GM18502 (cell line): ENCODE measurements around the gene SRGAP2B.
"Not testable (repeated sequence)": the region's sequence is repeated elsewhere in the genome, so short reads cannot be mapped to it uniquely, and the experiment has no call there.

Experiments used
- ATAC-seq: cut with Tn5 transposase; IDR thresholded peaks from one replicate; pipeline ENCODE4 v1.9.1; 2021; ENCODE audit warnings: mild to moderate bottlenecking; ENCODE audit not compliant: unreplicated experiment, poor library complexity

Gene SRGAP2B

DNA sequence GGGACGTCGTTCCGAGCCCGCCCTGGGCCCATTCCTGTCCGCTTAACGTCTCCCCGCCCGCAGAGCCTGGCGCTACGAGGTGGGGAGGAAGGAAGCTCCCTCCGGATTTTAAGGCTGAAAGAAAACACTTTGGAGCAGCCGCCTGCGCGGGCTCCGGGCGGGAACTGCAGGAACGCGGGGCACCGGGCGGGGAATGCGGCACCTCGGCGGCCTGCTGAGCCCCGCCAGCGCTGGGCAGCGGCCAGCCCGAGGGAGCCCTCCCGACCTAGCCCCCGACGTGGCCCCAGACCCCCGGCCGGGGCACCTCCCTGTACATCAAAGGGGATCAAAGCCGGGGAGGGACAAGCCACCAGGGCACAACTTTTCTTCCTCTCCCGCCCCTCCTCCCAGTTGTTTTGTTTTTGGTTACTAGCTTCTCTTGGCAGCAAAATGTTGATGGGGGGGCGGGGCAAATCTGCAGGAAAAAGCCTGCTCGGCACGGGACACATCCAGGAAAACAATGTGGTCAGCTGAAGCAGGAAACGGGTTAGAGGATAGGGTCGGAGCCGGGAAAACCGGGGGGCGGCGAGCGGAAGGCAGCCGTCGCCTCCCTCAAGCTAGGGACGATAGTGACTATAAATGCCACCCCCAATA, 1.5 kb downstream of the SRGAP2B start:
- not testable (repeated sequence) for ATAC-seq

- not testable (repeated sequence) for ATAC-seq
Measured at GRCh38 chr1:145082483-145083255, 12.5 kb downstream of the SRGAP2B start.

DNA sequence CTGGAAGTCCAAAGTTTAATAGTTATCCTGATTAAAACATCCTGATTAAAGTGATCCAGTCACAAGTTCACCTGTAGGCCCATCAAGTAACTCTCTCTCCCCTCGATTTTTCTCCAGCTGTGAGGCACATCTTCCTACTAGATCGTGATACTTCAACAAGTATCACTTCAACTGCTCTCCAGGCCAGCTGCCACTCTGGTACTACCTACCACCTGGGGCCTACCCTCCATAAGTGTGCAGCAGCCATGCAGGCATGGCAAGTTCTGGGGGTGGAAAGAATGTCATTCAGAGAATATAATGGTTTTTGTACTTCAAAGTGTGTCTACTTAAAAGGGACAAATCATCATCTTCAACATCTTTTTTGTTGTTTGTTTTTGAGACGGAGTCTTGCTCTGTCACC, 14.9 kb downstream of the SRGAP2B start:
- not testable (repeated sequence) for ATAC-seq

- not testable (repeated sequence) for ATAC-seq
Measured at GRCh38 chr1:145079737-145080136, 15.4 kb downstream of the SRGAP2B start.

GRCh38 chr1:145078787-145079370, 16.2 kb downstream of the SRGAP2B start:
- ATAC-seq, result not testable (repeated sequence)

GRCh38 chr1:145077872-145078786, 17.0 kb downstream of the SRGAP2B start:
- ATAC-seq, result not testable (repeated sequence)

GRCh38 chr1:145076877-145077276, 18.3 kb downstream of the SRGAP2B start:
- not testable (repeated sequence) for ATAC-seq

- ATAC-seq, result not testable (repeated sequence)
Measured at GRCh38 chr1:145074021-145074559, 21.0 kb downstream of the SRGAP2B start.

GRCh38 chr1:145071569-145071968, 23.6 kb downstream of the SRGAP2B start:
- not testable (repeated sequence) for ATAC-seq

DNA sequence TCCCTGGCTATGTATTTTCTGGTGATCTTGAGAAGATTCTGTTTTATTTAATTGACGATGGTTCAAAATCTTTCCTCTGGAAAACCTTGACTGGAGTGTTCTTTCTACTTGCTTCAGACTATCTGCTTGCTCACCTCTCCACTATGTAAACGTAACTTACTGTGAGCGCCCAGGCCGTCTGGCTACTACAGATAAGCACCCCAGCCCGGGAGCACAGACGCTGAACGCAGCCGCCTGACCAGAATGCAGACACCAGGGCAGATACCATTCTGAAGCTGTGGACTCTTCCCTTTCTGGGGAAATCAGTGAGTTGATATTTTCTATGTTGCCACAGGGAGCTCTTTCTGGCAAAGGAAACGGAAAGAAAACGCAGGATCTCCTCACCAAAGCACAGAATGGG, 28.6 kb downstream of the SRGAP2B start:
- not testable (repeated sequence) for ATAC-seq

GRCh38 chr1:145065194-145065826, 29.8 kb downstream of the SRGAP2B start:
- peak; percentile 57 for ATAC-seq

DNA sequence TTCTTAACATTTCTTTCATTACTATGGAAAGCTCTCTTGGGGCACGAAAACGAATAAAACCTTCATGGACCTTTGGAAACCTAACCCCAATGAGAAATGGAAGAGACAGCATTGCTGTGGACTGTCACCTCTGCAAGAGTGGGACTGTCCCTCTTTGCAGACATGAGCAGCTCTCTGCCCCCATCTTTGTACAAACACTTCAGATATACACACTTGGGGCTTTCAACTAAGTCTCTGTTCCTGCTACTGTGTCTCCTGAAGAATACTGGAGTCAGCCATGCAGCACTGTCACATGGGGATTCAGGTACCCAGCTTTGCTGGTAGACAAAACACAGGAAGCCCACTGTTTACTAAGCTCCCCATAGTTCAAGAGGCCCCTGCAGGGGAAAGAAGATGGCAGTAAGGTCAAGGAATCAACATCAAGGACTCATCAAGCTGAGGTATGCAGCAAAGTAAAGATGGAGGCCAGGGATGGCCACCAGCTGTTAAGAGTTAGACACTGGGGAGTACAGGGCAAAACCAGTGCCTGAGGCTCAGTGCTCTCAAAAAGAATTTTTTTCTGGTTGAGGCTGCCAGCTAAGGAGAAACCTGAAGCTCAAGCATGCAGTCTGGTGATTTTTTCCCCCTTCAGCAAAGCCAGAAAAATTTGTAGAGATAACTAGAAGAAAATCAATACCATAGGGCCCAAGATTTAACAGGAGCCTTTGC, 31.0 kb downstream of the SRGAP2B start:
- ATAC-seq, result not testable (repeated sequence)

- ATAC-seq, result not testable (repeated sequence)
Measured at GRCh38 chr1:145063285-145063684, 31.8 kb downstream of the SRGAP2B start.

- peak; percentile 44 for ATAC-seq
Measured at GRCh38 chr1:145058184-145058583, 36.9 kb downstream of the SRGAP2B start.

DNA sequence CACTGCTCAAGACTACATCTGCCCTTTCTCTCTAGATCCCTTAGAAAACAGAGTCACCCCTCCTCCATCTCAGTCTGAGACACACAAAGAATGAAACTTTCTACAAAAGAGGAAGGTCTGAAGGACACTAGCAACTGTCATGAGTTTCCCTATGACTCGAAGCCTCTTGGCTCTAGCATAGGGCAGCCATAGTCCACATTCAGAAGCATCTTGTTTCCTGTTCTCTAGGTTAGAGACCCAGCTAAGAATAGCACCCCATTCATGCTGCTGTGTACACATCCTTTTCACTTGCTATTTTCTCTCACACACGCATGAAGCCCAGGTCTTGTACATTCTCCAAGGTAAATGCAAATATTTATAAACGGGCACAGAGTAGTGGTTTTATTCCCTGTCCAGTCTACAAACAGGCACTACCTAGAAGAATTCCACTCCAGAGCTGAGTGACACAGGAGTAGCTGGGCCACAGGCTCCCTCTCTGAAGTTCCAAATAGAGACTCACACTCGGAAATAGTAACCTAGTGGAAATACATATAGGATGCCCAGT, 39.8 kb downstream of the SRGAP2B start:
- peak; percentile 99 for ATAC-seq

GRCh38 chr1:145053428-145053827, 41.7 kb downstream of the SRGAP2B start:
- not testable (repeated sequence) for ATAC-seq

DNA sequence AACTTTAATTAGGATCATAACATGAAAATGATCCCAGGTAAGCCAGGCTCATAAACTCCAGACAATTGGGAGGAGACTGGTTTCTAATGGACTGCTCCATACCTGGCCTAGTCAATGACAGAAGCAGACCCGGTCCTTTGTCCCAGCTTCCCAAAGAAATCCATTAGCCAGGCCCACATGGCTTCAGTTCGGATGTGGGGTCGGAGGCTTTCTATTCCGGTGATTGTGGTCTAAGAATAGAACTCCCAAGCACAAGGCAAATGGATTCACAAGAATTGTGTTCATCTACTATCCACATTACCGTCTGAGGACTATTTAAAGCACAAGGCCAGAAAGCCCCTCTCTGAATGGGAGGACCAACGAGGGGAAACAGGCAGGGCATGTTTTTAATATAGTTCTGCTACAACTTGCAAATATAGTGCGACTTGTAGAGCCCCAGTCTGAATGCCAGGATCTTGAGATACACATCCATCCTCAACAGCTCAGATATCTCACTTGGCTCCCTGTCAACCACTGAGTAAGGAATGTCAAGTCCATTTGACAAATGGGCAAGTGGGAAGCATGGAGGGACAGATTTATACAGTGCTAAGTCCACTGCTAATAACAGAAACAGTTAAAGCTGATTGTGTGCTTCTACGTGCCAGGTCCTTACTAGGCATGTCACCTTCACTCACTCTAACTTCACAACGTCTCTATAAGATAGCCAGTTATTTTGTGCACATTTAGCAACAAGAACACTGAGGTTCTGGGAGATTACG, 42.9 kb downstream of the SRGAP2B start:
- ATAC-seq, result not testable (repeated sequence)
